K562 (cell line): ENCODE results near the gene AGL. TPM values are rescaled to one million over a fixed set of nuclear protein-coding genes. Genes with fewer than 3 reads are reported as not detected.

Experiments used
- ATAC-seq: fragments of 200-7000 bp; cut with Tn5 transposase; 3 replicates; pipeline ENCODE4 v1.9.1; 2020; ENCODE audit warnings: moderate library complexity
- BruUV-seq: library from RNA; stranded (reverse); fragments of 400-500 nt; replicated peaks from 2 replicates; lab custom pipeline; 2021; lab: Mats Ljungman, UMichigan
- CTCF ChIA-PET: fragments of 300-600 bp; formaldehyde crosslinking; extraction: SDS; loops from one replicate; lab custom pipeline; 2021; ENCODE audit warnings: low intra/inter-chr PET ratio; lab: Yijun Ruan, JAX
- POLR2A ChIA-PET: fragments of 300-600, 350-650 bp; sonication (Branson Sonifier 250); formaldehyde crosslinking; extraction: SDS; loops from one replicate; lab custom pipeline; 2021; ENCODE audit warnings: antibody characterized with exemption, inconsistent platforms; lab: Yijun Ruan, JAX
- DNase-seq, 4 experiments: peaks; one replicate each; pipeline versions ENCODE4 v3.0.0 to v3.0.0-alpha.2; 2011 to 2018; ENCODE audit warnings: low spot score in 3 of 4, mixed read lengths in 3 of 4; ENCODE audit errors: extremely low read depth in 1 of 4
- FAIRE-seq: peaks from 2 replicates; lab custom pipeline; 2011; peaks lifted over from hg19 to GRCh38; lab: Jason Lieb, UNC
- H2AFZ ChIP-seq: 2 replicates; pipeline ENCODE4 v1.6.0; 2011; ENCODE audit warnings: low read depth, low read length, control low read depth, inconsistent platforms
- H3K27ac ChIP-seq: fragments of 200-600 bp; 3 replicates; pipeline ENCODE4 v1.8.0; 2011; ENCODE audit warnings: low read depth, mild to moderate bottlenecking, control low read depth, inconsistent platforms, low read length, moderate library complexity, mixed read lengths; ENCODE audit errors: extremely low read depth
- H3K27me3 ChIP-seq, 2 experiments: fragments of 300-600 bp in 1 of 2; 2 replicates in 1 of 2; 3 replicates in 1 of 2; pipeline versions ENCODE4 v1.6.0 to v1.8.0; 2011; ENCODE audit warnings: inconsistent platforms in 2 of 2, low read length in 2 of 2, mild to moderate bottlenecking in 1 of 2, mixed read lengths in 1 of 2, moderate library complexity in 1 of 2; ENCODE audit not compliant: control insufficient read depth in 2 of 2, insufficient read depth in 2 of 2
- H3K36me3 ChIP-seq: fragments of 300-600 bp; 3 replicates; pipeline ENCODE4 v1.8.0; 2011; ENCODE audit warnings: mild to moderate bottlenecking, low read length, inconsistent platforms; ENCODE audit not compliant: control insufficient read depth, insufficient read depth
- H3K4me1 ChIP-seq, 2 experiments: fragments of 200-600 bp in 1 of 2; replicated peaks in 1 of 2; 2 replicates in 1 of 2; 3 replicates in 1 of 2; pipeline versions ENCODE4 v1.5.1 to v1.8.0; 2011; ENCODE audit warnings: inconsistent platforms in 2 of 2, low read length in 2 of 2, mild to moderate bottlenecking in 1 of 2, mixed read lengths in 1 of 2, moderate library complexity in 1 of 2; ENCODE audit not compliant: control insufficient read depth in 2 of 2, insufficient read depth in 2 of 2
- H3K4me2 ChIP-seq: 2 replicates; pipeline ENCODE4 v1.6.1; 2011; ENCODE audit warnings: low read length, control low read depth, inconsistent platforms, mixed read lengths; ENCODE audit not compliant: insufficient read depth
- H3K4me3 ChIP-seq: fragments of 200-600 bp; sonication (generic), shearing (Covaris generic); 2 replicates; pipeline ENCODE4 v1.5.1; 2016; ENCODE audit warnings: control low read depth, inconsistent platforms
- H3K79me2 ChIP-seq: fragments of 200-600 bp; 3 replicates; pipeline ENCODE4 v1.8.0; 2011; ENCODE audit warnings: low read length, inconsistent platforms; ENCODE audit not compliant: control insufficient read depth, insufficient read depth
- H3K9ac ChIP-seq, 2 experiments: 2 replicates each; pipeline versions ENCODE4 v1.6.0 to v1.6.1; 2011; ENCODE audit warnings: low read depth in 2 of 2, low read length in 2 of 2, control low read depth in 1 of 2, inconsistent platforms in 1 of 2, mild to moderate bottlenecking in 1 of 2, mixed read lengths in 1 of 2; ENCODE audit not compliant: insufficient read depth in 1 of 2
- H3K9me1 ChIP-seq: one replicate; pipeline ENCODE4 v1.6.0; 2011; ENCODE audit warnings: inconsistent platforms, mild to moderate bottlenecking, low read length, moderate library complexity; ENCODE audit not compliant: control insufficient read depth, insufficient read depth
- H3K9me3 ChIP-seq: replicated peaks from 2 replicates; pipeline ENCODE4 v1.5.1; 2011; ENCODE audit warnings: low read depth, low read length, inconsistent platforms; ENCODE audit not compliant: control insufficient read depth, insufficient read depth
- H4K20me1 ChIP-seq: replicated peaks from 2 replicates; pipeline ENCODE4 v1.6.1; 2011; ENCODE audit warnings: low read length, inconsistent platforms, mixed read lengths; ENCODE audit not compliant: control insufficient read depth, insufficient read depth
- EP300 ChIP-seq: IDR thresholded peaks from 2 replicates; pipeline ENCODE4 v1.6.1; 2012; ENCODE audit warnings: low read length, improper control_type of control experiment
- EZH2 ChIP-seq: IDR thresholded peaks from 2 replicates; pipeline ENCODE4 v1.6.1; 2012; ENCODE audit warnings: low read depth, mild to moderate bottlenecking, inconsistent platforms, low read length, borderline replicate concordance
- KDM2B ChIP-seq: fragments of 250-450 bp; sonication (Bioruptor Pico); IDR thresholded peaks from 2 replicates; pipeline ENCODE4 v1.8.0; 2021; ENCODE audit warnings: mild to moderate bottlenecking, moderate library complexity
- MYNN ChIP-seq, 2 experiments: sonication (generic); formaldehyde crosslinking in 1 of 2; IDR thresholded peaks; 2 replicates each; pipeline versions ENCODE4 v1.5.0 to v1.6.1; 2016 to 2020; ENCODE audit warnings: antibody characterized with exemption in 1 of 2, missing genetic modification reagents in 1 of 2
- PREB ChIP-seq: sonication (generic); formaldehyde crosslinking; IDR thresholded peaks from 2 replicates; pipeline ENCODE4 v1.8.1; 2023; ENCODE audit warnings: mild to moderate bottlenecking, missing genetic modification reagents
- RBM14 ChIP-seq: fragments of 200-400 bp; formaldehyde crosslinking; IDR thresholded peaks from 2 replicates; pipeline ENCODE4 v1.6.1; 2018; ENCODE audit warnings: low read depth, mild to moderate bottlenecking, low read length, moderate library complexity, borderline replicate concordance; ENCODE audit not compliant: insufficient read depth
- SIRT6 ChIP-seq: IDR thresholded peaks from one replicate; pipeline ENCODE4 v1.6.1; 2012; ENCODE audit warnings: low read depth, mild to moderate bottlenecking, control low read depth, inconsistent platforms, low read length, moderate library complexity
- SUPT5H ChIP-seq: fragments of 450-650 bp; IDR thresholded peaks from 2 replicates; pipeline ENCODE4 v1.6.1; 2016
- ZNF280A ChIP-seq: fragments of 450-650 bp; IDR thresholded peaks from 2 replicates; pipeline ENCODE4 v1.6.1; 2018; ENCODE audit warnings: mild to moderate bottlenecking, low read depth; ENCODE audit not compliant: partially characterized antibody
- WGBS: fragments of 100-300 bp; shearing (Covaris generic); methylation state at CpG from one replicate; pipeline ENCODE4 v1.1.6; 2016; ENCODE audit warnings: low coverage, mixed read lengths; ENCODE audit not compliant: insufficient coverage; ENCODE audit errors: missing lambda C conversion rate; 5-methylcytosine and 5-hydroxymethylcytosine counted together
- in situ Hi-C: fragments of 300-500 bp; cut with MboI; formaldehyde crosslinking; loops from 4 replicates; pipeline ENCODE4 v1.15.0; 2018; ENCODE audit warnings: inconsistent platforms, mixed read lengths
- intact Hi-C: fragments of 100-400 bp; cut with micrococcal nuclease; formaldehyde crosslinking; loops from 2 replicates; pipeline ENCODE4 v1.14.2; 2022
- polyA plus RNA-seq, 8 experiments: library from polyadenylated mRNA; depleted of rRNA in 4 of 8; stranded (reverse) in 5 of 8; unstranded in 3 of 8; fragments of >200 nt; fragmentation: Nextera tagmentation in 2 of 8; fragmentation: Illumina TruSeq in 1 of 8; extraction: Ambion mirVana in 2 of 8; extraction: Trizol in 1 of 8; gene quantifications; 2 replicates each; pipeline versions ENCODE4 v1.2.1 to v1.2.3, GENCODE V29; 2011 to 2014; ENCODE audit warnings: inconsistent platforms in 1 of 8, missing spikeins in 1 of 8
- total RNA-seq, 7 experiments: library from RNA; depleted of rRNA in 6 of 7; stranded (reverse); fragments of >200 nt in 6 of 7; fragmentation: Illumina TruSeq in 2 of 7; extraction: Trizol in 2 of 7; gene quantifications; 2 replicates each; pipeline versions ENCODE4 v1.2.1 to v1.2.3, GENCODE V29; 2011 to 2021; ENCODE audit warnings: low replicate concordance in 1 of 7

AGL gene
- total and polyA plus RNA-seq, 9 of the 15 experiments (the other 6 are each of a cell fraction or from before 2014, with no cell fraction given), result 6.3 to 20.4 (median 12.4) TPM

- intact Hi-C loops, result no loop called here
- ChIA-PET CTCF (no interaction called here), POLR2A (interaction anchor here (0.6 to 2.3 kb wide), 6 partner anchors 9 to 531 kb away, joined by 3 to 5 read pairs (median 4); no protein-coding TSS in a partner anchor)
- peaks cover 12% of the 10 kb centered on the region; the same call in 2 of the 3 replicates for H3K36me3 ChIP-seq
- H3K9ac ChIP-seq, result no peak overlapping the region
- no peaks in the 10 kb centered on the region for H3K9me3 ChIP-seq
- no peak for DNase-seq
- H3K4me3 ChIP-seq, result no peak overlapping the region
- in situ Hi-C loops, result no loop called here
- 85% methylated on average over 3 of the region's 3 CpGs for WGBS
- no peak for TF ChIP-seq SUPT5H
- no peak for TF ChIP-seq SIRT6
- no peak for TF ChIP-seq MYNN (IDR thresholded peaks at IDR 0.05)
- TF ChIP-seq MYNN (CRISPR knock-in tag; IDR thresholded peaks at IDR 0.05), result no peak
- TF ChIP-seq EP300, result no peak
- no peak for TF ChIP-seq ZNF280A
- no peak for TF ChIP-seq KDM2B (CRISPR knock-in tag)
- TF ChIP-seq PREB, result no peak
- TF ChIP-seq EZH2, result no peak
- TF ChIP-seq RBM14, result no peak
- no peak overlapping the region for H3K4me2 ChIP-seq
- H3K79me2 ChIP-seq, result peaks cover 22% of the 10 kb centered on the region
- FAIRE-seq, result no peak
- no peaks in the 10 kb centered on the region for H3K9me1 ChIP-seq
- ATAC-seq, result no peak
- no peaks in the 10 kb centered on the region for H3K27me3 ChIP-seq
- H3K27ac ChIP-seq, result no peak overlapping the region
- peaks cover 7 to 12% of the 10 kb centered on the region in 2 experiments; a peak in 4 of 5 replicates for H3K4me1 ChIP-seq
- BruUV-seq, result no TSS peak
- no peaks in the 10 kb centered on the region for H4K20me1 ChIP-seq
- H2AFZ ChIP-seq, result no peak overlapping the region
Observed at GRCh38 chr1:99852648-99853047, 2.5 kb downstream of the AGL start.
